H9 (cell line): ENCODE results near the gene PDE3A. TPM values are rescaled to one million over a fixed set of nuclear protein-coding genes. Genes with fewer than 3 reads are reported as not detected.

Source experiments
- DNase-seq: peaks from one replicate; pipeline ENCODE4 v3.0.0-alpha.2; 2017
- H2AFZ ChIP-seq: one replicate; pipeline ENCODE4 v1.6.1; 2013; ENCODE audit warnings: mild to moderate bottlenecking, low read length, control low read depth, moderate library complexity
- H2AK5ac ChIP-seq: 2 replicates; pipeline ENCODE4 v1.6.1; 2013; ENCODE audit warnings: low read length, control low read depth, mixed read lengths; ENCODE audit not compliant: insufficient read length
- H2BK120ac ChIP-seq: one replicate; pipeline ENCODE4 v1.6.1; 2013; ENCODE audit warnings: low read depth, mild to moderate bottlenecking, low read length, control low read depth, inconsistent platforms; ENCODE audit not compliant: poor library complexity, severe bottlenecking
- H2BK12ac ChIP-seq: 2 replicates; pipeline ENCODE4 v1.6.1; 2013; ENCODE audit warnings: low read length, control low read depth, mixed read lengths, low read depth; ENCODE audit not compliant: insufficient read length
- H2BK15ac ChIP-seq: 2 replicates; pipeline ENCODE4 v1.6.1; 2013; ENCODE audit warnings: low read depth, low read length, control low read depth
- H2BK20ac ChIP-seq: one replicate; pipeline ENCODE4 v1.6.1; 2013; ENCODE audit warnings: low read depth, mild to moderate bottlenecking, low read length, control low read depth, inconsistent platforms; ENCODE audit not compliant: poor library complexity, severe bottlenecking
- H2BK5ac ChIP-seq: 2 replicates; pipeline ENCODE4 v1.6.1; 2013; ENCODE audit warnings: low read length, control low read depth, mixed read lengths; ENCODE audit not compliant: insufficient read length
- H3K14ac ChIP-seq: 2 replicates; pipeline ENCODE4 v1.6.1; 2013; ENCODE audit warnings: low read length, control low read depth; ENCODE audit not compliant: insufficient read depth
- H3K18ac ChIP-seq: 2 replicates; pipeline ENCODE4 v1.6.1; 2013; ENCODE audit warnings: low read depth, mild to moderate bottlenecking, mixed read lengths, low read length, control low read depth; ENCODE audit not compliant: insufficient read length
- H3K23ac ChIP-seq: 2 replicates; pipeline ENCODE4 v1.6.1; 2013; ENCODE audit warnings: low read length, control low read depth, mixed read lengths, low read depth; ENCODE audit not compliant: insufficient read length
- H3K23me2 ChIP-seq: 2 replicates; pipeline ENCODE4 v1.6.1; 2013; ENCODE audit warnings: low read depth, mild to moderate bottlenecking, mixed read lengths, low read length, control low read depth; ENCODE audit not compliant: insufficient read length, poor library complexity, severe bottlenecking
- H3K27ac ChIP-seq: 2 replicates; pipeline ENCODE4 v1.5.1; 2013; ENCODE audit warnings: low read length, control low read depth, mixed read lengths, low read depth; ENCODE audit not compliant: insufficient read length
- H3K27me3 ChIP-seq: 2 replicates; pipeline ENCODE4 v1.6.1; 2013; ENCODE audit warnings: low read length, control low read depth, inconsistent platforms; ENCODE audit not compliant: insufficient read depth
- H3K4ac ChIP-seq: 2 replicates; pipeline ENCODE4 v1.6.1; 2013; ENCODE audit warnings: low read depth, mild to moderate bottlenecking, control low read depth, inconsistent platforms, low read length, moderate library complexity
- H3K4me1 ChIP-seq: 2 replicates; pipeline ENCODE4 v1.6.1; 2013; ENCODE audit warnings: low read length, control low read depth, inconsistent platforms; ENCODE audit not compliant: insufficient read depth
- H3K4me2 ChIP-seq: 2 replicates; pipeline ENCODE4 v1.6.1; 2013; ENCODE audit warnings: low read length, control low read depth, mixed read lengths; ENCODE audit not compliant: insufficient read length, insufficient read depth
- H3K56ac ChIP-seq: 2 replicates; pipeline ENCODE4 v1.6.1; 2013; ENCODE audit warnings: low read depth, mild to moderate bottlenecking, mixed read lengths, low read length, control low read depth; ENCODE audit not compliant: insufficient read length
- H3K79me1 ChIP-seq: 2 replicates; pipeline ENCODE4 v1.6.1; 2013; ENCODE audit warnings: low read depth, mild to moderate bottlenecking, moderate library complexity, low read length, control low read depth, inconsistent platforms; ENCODE audit not compliant: insufficient read depth, poor library complexity, severe bottlenecking
- H3K79me2 ChIP-seq: 2 replicates; pipeline ENCODE4 v1.6.1; 2013; ENCODE audit warnings: low read length, control low read depth, inconsistent platforms; ENCODE audit not compliant: insufficient read depth
- H3K9ac ChIP-seq: 2 replicates; pipeline ENCODE4 v1.6.1; 2013; ENCODE audit warnings: low read length, control low read depth, mixed read lengths; ENCODE audit not compliant: insufficient read length; ENCODE audit errors: extremely low read depth
- H3K9me3 ChIP-seq: one replicate; pipeline ENCODE4 v1.6.1; 2013; ENCODE audit warnings: low read depth, low read length, inconsistent platforms; ENCODE audit not compliant: control insufficient read depth
- H3T11ph ChIP-seq: one replicate; pipeline ENCODE4 v1.6.1; 2013; ENCODE audit warnings: mild to moderate bottlenecking, low read length, control low read depth, inconsistent platforms
- H4K20me1 ChIP-seq: one replicate; pipeline ENCODE4 v1.6.1; 2013; ENCODE audit not compliant: control insufficient read depth, insufficient read length, insufficient read depth
- H4K5ac ChIP-seq: 2 replicates; pipeline ENCODE4 v1.6.1; 2013; ENCODE audit warnings: low read depth, mild to moderate bottlenecking, mixed read lengths, low read length, control low read depth; ENCODE audit not compliant: insufficient read length
- H4K8ac ChIP-seq: replicated peaks from 2 replicates; pipeline ENCODE4 v1.6.1; 2013; ENCODE audit warnings: low read length, control low read depth, mixed read lengths, low read depth; ENCODE audit not compliant: insufficient read length
- H4K91ac ChIP-seq: 2 replicates; pipeline ENCODE4 v1.6.1; 2013; ENCODE audit warnings: low read depth, mild to moderate bottlenecking, moderate library complexity, mixed read lengths, low read length, control low read depth; ENCODE audit not compliant: insufficient read length
- H3K27ac Mint-ChIP-seq, 3 experiments: 2 replicates in 2 of 3; 3 replicates in 1 of 3; pipeline ENCODE4 v1.8.0; 2020 to 2021; ENCODE audit warnings: mixed read lengths in 3 of 3, mild to moderate bottlenecking in 1 of 3, moderate library complexity in 1 of 3
- H3K27me3 Mint-ChIP-seq: 2 replicates; pipeline ENCODE4 v1.8.0; 2021; ENCODE audit warnings: low read depth, mild to moderate bottlenecking, moderate library complexity, mixed read lengths
- H3K36me3 Mint-ChIP-seq, 3 experiments: 2 replicates in 2 of 3; 3 replicates in 1 of 3; pipeline ENCODE4 v1.8.0; 2020 to 2021; ENCODE audit warnings: low read depth in 3 of 3, mixed read lengths in 3 of 3; ENCODE audit not compliant: insufficient read depth in 1 of 3
- H3K4me1 Mint-ChIP-seq, 2 experiments: 2 replicates each; pipeline ENCODE4 v1.8.0; 2020; ENCODE audit warnings: mixed read lengths in 2 of 2
- H3K4me3 Mint-ChIP-seq, 2 experiments: 2 replicates in 1 of 2; 3 replicates in 1 of 2; pipeline ENCODE4 v1.8.0; 2020 to 2021; ENCODE audit warnings: mild to moderate bottlenecking in 2 of 2, mixed read lengths in 2 of 2, moderate library complexity in 1 of 2
- H3K9me3 Mint-ChIP-seq, 2 experiments: 2 replicates in 1 of 2; 3 replicates in 1 of 2; pipeline ENCODE4 v1.8.0; 2020; ENCODE audit warnings: mild to moderate bottlenecking in 2 of 2, mixed read lengths in 2 of 2, moderate library complexity in 1 of 2
- CTCF ChIP-seq: fragments of 200-600 bp; sonication (generic); conservative IDR thresholded peaks from 3 replicates; pipeline ENCODE4 v1.8.0; 2021; ENCODE audit warnings: antibody characterized with exemption, mild to moderate bottlenecking
- WGBS: extraction: QIAGEN DNeasy Blood & Tissue Kit; methylation state at CpG from one replicate; pipeline ENCODE4 v1.1.7; 2013; ENCODE audit warnings: missing lambda C conversion rate, low lambda C conversion rate, mixed read lengths; ENCODE audit not compliant: insufficient read length; ENCODE audit errors: extremely low coverage; 5-methylcytosine and 5-hydroxymethylcytosine counted together
- total RNA-seq: library from RNA; stranded (reverse); gene quantifications from 2 replicates; pipeline ENCODE4 v1.2.1, GENCODE V29; 2021

The PDE3A gene
- total RNA-seq, 1 experiment from 2014 or later = 3.0 TPM

- H3K56ac ChIP-seq = no peak overlapping the region
- no peak overlapping the region for H4K8ac ChIP-seq
- no peak overlapping the region for H4K91ac ChIP-seq
- no peak overlapping the region for H2AFZ ChIP-seq
- no peaks in the 10 kb centered on the region for H4K20me1 ChIP-seq
- H4K5ac ChIP-seq = no peak overlapping the region
- no peak overlapping the region for H3T11ph ChIP-seq
- H3K9me3 ChIP-seq = no peaks in the 10 kb centered on the region
- WGBS = no CpG with 5 or more reads among the region's 1 CpG
- H3K27me3 ChIP-seq = no peaks in the 10 kb centered on the region
- H3K27me3 Mint-ChIP-seq = no peaks in the 10 kb centered on the region
- no peak overlapping the region for H3K4ac ChIP-seq
- H3K23ac ChIP-seq = no peak overlapping the region
- no peak overlapping the region for H2BK15ac ChIP-seq
- H3K27ac Mint-ChIP-seq = no peak overlapping the region
- H3K9me3 Mint-ChIP-seq = no peaks in the 10 kb centered on the region
- no peak overlapping the region for H3K9ac ChIP-seq
- TF ChIP-seq CTCF = no peak
- H3K79me1 ChIP-seq = no peaks in the 10 kb centered on the region
- H3K4me2 ChIP-seq = no peak overlapping the region
- H3K4me3 Mint-ChIP-seq = no peak overlapping the region
- H3K4me1 ChIP-seq = no peaks in the 10 kb centered on the region
- H3K79me2 ChIP-seq = no peaks in the 10 kb centered on the region
- no peak overlapping the region for H2BK5ac ChIP-seq
- no peak overlapping the region for H2BK120ac ChIP-seq
- H3K36me3 Mint-ChIP-seq = no peaks in the 10 kb centered on the region
- H2AK5ac ChIP-seq = no peak overlapping the region
- H3K4me1 Mint-ChIP-seq = no peaks in the 10 kb centered on the region
- no peak overlapping the region for H3K27ac ChIP-seq
- no peak overlapping the region for H2BK20ac ChIP-seq
- no peak overlapping the region for H2BK12ac ChIP-seq
- H3K14ac ChIP-seq = no peak overlapping the region
- H3K23me2 ChIP-seq = no peaks in the 10 kb centered on the region
- no peak overlapping the region for H3K18ac ChIP-seq
- no peak for DNase-seq
Measured at GRCh38 chr12:20510811-20511210, 142.5 kb downstream of the PDE3A start.
